Calu3 (cell line): Measurements from ENCODE around the gene MYEOV. TPM values are rescaled to one million over a fixed set of nuclear protein-coding genes. Genes with fewer than 3 reads are reported as not detected.

Experiments used
- BruUV-seq: library from RNA; stranded (reverse); fragments of 400-500 nt; replicated peaks from 2 replicates; lab custom pipeline; 2021; lab: Mats Ljungman, UMichigan
- CTCF ChIA-PET: fragments of 300-600 bp; sonication (Branson Sonifier 250); formaldehyde crosslinking; loops from one replicate; lab custom pipeline; 2022; ENCODE audit warnings: antibody characterized with exemption; lab: Charles Lee
- DNase-seq: peaks from one replicate; pipeline ENCODE4 v3.0.0; 2022
- H3K27ac Mint-ChIP-seq: one replicate; pipeline ENCODE4 v1.8.0; 2022; ENCODE audit warnings: mixed read lengths; ENCODE audit not compliant: unreplicated experiment
- H3K27me3 Mint-ChIP-seq: one replicate; pipeline ENCODE4 v1.8.0; 2022; ENCODE audit warnings: mixed read lengths; ENCODE audit not compliant: unreplicated experiment
- H3K36me3 Mint-ChIP-seq: one replicate; pipeline ENCODE4 v1.8.0; 2022; ENCODE audit warnings: mild to moderate bottlenecking, moderate library complexity, mixed read lengths; ENCODE audit not compliant: insufficient read depth, unreplicated experiment
- H3K4me1 Mint-ChIP-seq: one replicate; pipeline ENCODE4 v1.8.0; 2022; ENCODE audit warnings: mild to moderate bottlenecking, low read depth, mixed read lengths; ENCODE audit not compliant: unreplicated experiment
- H3K4me3 Mint-ChIP-seq: one replicate; pipeline ENCODE4 v1.8.0; 2022; ENCODE audit warnings: mild to moderate bottlenecking, low read depth, moderate library complexity, mixed read lengths; ENCODE audit not compliant: unreplicated experiment
- H3K9me3 Mint-ChIP-seq: one replicate; pipeline ENCODE4 v1.8.0; 2022; ENCODE audit warnings: low read depth, mixed read lengths; ENCODE audit not compliant: unreplicated experiment
- CTCF ChIP-seq: fragments of 200-600 bp; IDR thresholded peaks from one replicate; pipeline ENCODE4 v1.8.0; 2022; ENCODE audit warnings: antibody characterized with exemption; ENCODE audit not compliant: unreplicated experiment
- intact Hi-C: fragments of 100-400 bp; cut with micrococcal nuclease; formaldehyde crosslinking; loops from one replicate; pipeline ENCODE4 v1.10.0; 2022; ENCODE audit not compliant: unreplicated experiment
- total RNA-seq: library from RNA; stranded (reverse); gene quantifications from 2 replicates; pipeline ENCODE4 v1.2.3, GENCODE V29; 2022

Gene MYEOV
- total RNA-seq, 1 experiment from 2014 or later, result 79.9 TPM

DNA sequence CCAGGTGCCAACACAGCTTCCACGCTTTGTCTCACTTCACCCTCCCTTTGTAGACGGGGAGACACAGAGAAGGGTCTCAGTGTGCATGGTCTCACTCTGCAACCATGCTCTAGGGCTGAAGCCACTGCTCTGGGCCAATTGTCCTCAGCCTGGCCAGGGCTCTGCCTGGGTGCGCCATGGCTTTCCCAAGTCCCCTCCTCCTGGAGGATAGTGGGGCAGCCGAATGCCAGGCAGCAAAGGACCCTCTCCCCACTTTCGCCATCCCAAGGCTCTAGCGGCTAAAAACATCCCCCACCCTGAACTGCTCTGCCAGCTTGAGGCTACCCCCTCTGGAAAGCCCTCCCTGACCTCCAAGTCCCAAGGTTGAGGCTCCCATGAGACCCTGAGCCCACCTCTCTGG lies 20.4 kb upstream of the MYEOV start:
- no peak for DNase-seq
- Mint-ChIP-seq H3K27ac (no peak overlapping the region), H3K9me3 (peaks cover 5% of the 10 kb centered on the region), H3K4me1 (peaks cover 34% of the 10 kb centered on the region), H3K4me3 (no peak overlapping the region), H3K36me3 (no peaks in the 10 kb centered on the region), H3K27me3 (no peaks in the 10 kb centered on the region)
- no TSS peak for BruUV-seq
- intact Hi-C loops, result no loop called here
- CTCF ChIA-PET, result interaction anchor here (0.8 to 1.6 kb wide), 4 partner anchors 15 to 383 kb away, joined by 3 to 10 read pairs (median 4); no protein-coding TSS in a partner anchor
- no peak for TF ChIP-seq CTCF

DNA sequence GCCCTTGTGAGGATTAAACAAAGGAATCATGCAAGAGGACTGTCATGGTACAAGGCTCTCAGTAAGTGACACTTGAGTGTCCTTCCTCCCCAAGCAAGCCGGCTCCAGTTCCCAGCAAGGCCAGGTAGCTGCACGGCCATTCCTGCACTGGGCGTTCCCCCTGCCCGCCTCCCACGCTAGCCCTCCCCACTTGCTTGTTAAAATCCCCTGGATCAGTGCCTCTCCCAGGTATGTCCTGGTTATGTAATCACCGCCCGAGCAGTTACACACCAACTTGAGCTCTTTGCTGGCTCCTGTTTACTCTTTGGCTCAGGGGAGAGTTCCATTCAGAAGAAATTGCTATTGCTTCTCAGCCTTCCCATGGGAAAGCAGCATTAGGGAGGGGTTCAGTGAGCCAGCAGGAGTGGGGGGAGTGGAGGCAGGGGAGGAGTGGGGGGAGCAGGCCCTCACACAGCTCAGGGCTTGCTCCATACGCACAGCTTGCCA lies 19.4 kb upstream of the MYEOV start:
- intact Hi-C loops, result no loop called here
- H3K27ac Mint-ChIP-seq, result peak overlapping the region; percentile 66
- peaks cover 34% of the 10 kb centered on the region for H3K4me1 Mint-ChIP-seq
- CTCF ChIA-PET, result interaction anchor here (0.7 to 1.6 kb wide), 14 partner anchors 13 to 382 kb away, joined by 3 to 10 read pairs (median 4); partner anchors contain the start of gene MYEOV
- peaks cover 5% of the 10 kb centered on the region for H3K9me3 Mint-ChIP-seq
- peak overlapping the region; percentile 3 for H3K4me3 Mint-ChIP-seq
- DNase-seq, result peak; percentile 82
- no peaks in the 10 kb centered on the region for H3K27me3 Mint-ChIP-seq
- H3K36me3 Mint-ChIP-seq, result no peaks in the 10 kb centered on the region
- TF ChIP-seq CTCF, result no peak
- BruUV-seq, result no TSS peak

GRCh38 chr11:69275178-69275577 lies 18.8 kb upstream of the MYEOV start:
- no peaks in the 10 kb centered on the region for H3K36me3 Mint-ChIP-seq
- H3K4me1 Mint-ChIP-seq, result peaks cover 34% of the 10 kb centered on the region
- H3K9me3 Mint-ChIP-seq, result peaks cover 5% of the 10 kb centered on the region
- CTCF ChIA-PET, result interaction anchor here (0.7 to 1.6 kb wide), 6 partner anchors 13 to 174 kb away, joined by 3 to 10 read pairs (median 5); partner anchors contain the start of gene MYEOV
- no TSS peak for BruUV-seq
- peak overlapping the region; percentile 66 for H3K27ac Mint-ChIP-seq
- intact Hi-C loops, result no loop called here
- peak overlapping the region; percentile 3 for H3K4me3 Mint-ChIP-seq
- no peak for DNase-seq
- no peaks in the 10 kb centered on the region for H3K27me3 Mint-ChIP-seq
- TF ChIP-seq CTCF, result no peak

DNA sequence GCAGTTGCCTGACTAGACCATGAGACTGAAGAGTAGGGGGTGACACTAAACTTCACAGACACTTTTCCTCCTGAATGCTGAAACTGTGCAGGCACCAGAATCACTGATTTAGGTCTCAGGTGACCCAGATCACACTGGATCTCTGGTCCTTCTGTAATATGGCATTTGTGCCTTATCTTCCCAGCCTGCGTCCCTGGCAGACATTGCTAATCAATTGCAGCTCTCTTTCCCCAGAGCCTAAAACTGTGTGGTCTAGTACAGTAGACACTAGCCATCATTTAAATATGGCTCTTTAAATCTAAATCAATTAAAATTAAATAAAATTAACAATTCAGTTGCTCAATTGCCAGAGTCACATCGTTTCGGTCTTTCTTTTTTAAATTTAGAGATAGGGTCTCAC lies 17.8 kb upstream of the MYEOV start:
- peaks cover 5% of the 10 kb centered on the region for H3K9me3 Mint-ChIP-seq
- H3K27me3 Mint-ChIP-seq, result no peaks in the 10 kb centered on the region
- CTCF ChIA-PET, result no interaction called here
- no peak for TF ChIP-seq CTCF
- no peak for DNase-seq
- peaks cover 34% of the 10 kb centered on the region for H3K4me1 Mint-ChIP-seq
- BruUV-seq, result no TSS peak
- H3K4me3 Mint-ChIP-seq, result no peak overlapping the region
- no peaks in the 10 kb centered on the region for H3K36me3 Mint-ChIP-seq
- intact Hi-C loops, result no loop called here
- no peak overlapping the region for H3K27ac Mint-ChIP-seq
